GM19099 (cell line): ENCODE measurements around the gene DNAJC9.

Source experiments
- POLR2A ChIP-seq: IDR thresholded peaks from 3 replicates; pipeline ENCODE4 v1.6.1; 2011; ENCODE audit warnings: low read depth; ENCODE audit not compliant: insufficient read length; ENCODE audit errors: extremely low read depth

The DNAJC9 gene, protein sequence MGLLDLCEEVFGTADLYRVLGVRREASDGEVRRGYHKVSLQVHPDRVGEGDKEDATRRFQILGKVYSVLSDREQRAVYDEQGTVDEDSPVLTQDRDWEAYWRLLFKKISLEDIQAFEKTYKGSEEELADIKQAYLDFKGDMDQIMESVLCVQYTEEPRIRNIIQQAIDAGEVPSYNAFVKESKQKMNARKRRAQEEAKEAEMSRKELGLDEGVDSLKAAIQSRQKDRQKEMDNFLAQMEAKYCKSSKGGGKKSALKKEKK

DNA sequence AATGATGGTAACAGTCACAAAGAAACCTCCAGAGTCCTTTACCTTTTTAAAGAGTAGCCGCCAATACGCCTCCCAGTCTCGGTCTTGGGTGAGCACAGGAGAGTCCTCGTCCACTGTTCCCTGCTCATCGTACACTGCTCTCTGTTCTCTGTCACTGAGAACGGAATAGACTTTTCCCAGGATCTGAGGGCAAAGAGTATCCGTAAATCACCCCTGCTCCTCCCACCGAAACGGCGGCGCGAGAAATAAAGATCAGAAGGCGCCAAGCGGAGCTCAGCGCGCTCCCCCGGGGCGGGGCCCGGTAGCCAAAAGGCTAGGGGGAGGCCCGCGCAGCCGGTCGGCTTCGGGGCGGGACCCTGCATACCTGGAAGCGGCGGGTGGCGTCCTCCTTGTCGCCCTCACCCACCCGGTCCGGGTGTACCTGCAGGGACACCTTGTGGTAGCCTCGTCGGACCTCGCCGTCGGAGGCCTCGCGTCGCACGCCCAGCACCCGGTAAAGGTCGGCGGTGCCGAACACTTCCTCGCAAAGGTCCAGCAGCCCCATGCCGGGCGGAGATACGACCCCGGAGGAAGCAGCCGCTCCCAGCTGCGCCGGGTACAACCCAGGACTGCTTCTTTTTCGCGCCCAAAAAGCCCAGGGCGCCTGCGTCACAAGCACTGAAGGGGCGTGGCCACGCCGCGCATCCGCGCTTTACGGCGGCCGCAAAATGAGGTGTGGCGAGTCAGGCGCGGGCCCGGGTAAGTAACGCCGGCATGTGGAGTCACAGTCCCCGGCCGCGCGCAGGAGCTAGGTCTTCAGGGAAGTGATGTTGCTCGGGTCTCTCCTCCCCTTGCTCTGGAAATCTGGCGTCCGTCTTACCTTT is at the start of gene DNAJC9:
Gene DNAJC9, minus strand, starts transcription at position 610 of the 863 bp plus-strand sequence. Its CDS starts 66 bp downstream, at position 544.
- peak; percentile 97 for TF ChIP-seq POLR2A

DNA sequence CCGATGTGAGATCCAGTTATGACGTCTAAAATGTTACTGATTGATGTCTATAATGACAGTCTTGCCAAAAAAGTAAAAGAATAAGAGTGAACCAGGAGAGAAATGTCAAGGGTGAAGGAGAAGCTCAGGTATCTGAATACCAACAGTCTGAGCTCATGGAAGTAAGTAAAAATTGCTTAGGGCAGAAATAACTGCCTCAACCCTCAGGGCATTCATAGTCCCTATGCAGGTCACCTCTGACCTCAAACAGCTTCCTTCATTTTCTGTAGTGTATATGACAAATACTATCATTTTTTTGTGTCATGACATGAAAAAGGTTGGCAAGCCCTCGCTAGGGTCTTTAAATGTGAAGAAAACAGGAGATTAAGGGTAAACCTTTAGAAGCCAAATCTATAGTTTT is 46.4 kb upstream of the DNAJC9 start:
- TF ChIP-seq POLR2A = no peak

DNA sequence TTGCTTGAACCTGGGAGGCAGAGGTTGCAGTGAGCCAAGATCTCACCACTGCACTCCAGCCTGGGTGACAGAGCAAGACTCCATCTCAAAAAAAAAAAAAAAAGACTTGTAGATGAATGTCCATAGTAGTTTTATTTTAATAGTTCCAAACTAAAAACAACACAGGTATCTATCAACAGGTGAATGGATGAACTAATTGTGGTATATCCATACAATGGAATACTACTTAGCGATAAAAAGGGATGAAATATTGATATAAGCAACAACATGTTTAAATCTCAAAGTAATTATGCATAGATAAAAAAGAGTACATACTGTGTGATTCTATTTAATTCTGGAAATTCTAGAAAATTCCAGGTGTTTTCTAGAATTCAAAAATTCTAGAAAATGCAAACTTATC is 42.9 kb upstream of the DNAJC9 start:
- TF ChIP-seq POLR2A = no peak

DNA sequence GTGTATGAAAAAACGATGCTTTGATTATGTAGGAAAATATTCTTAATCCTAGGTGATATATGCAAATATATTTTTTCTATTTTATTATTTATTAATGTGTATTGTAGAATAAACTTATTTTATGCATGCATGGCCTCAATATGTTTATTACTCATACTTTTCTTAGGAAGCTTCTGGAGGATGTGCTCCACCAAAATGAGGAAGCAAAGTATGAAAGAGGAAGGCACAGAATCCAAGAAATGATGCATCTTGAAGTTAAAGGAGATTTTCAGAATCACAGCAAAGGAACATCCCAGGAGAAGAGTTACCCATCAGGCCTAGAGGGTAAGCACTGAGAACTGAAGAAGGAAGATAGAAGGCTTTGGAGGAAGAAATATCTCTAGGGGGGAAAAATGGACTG is 40.4 kb upstream of the DNAJC9 start:
- no peak for TF ChIP-seq POLR2A

DNA sequence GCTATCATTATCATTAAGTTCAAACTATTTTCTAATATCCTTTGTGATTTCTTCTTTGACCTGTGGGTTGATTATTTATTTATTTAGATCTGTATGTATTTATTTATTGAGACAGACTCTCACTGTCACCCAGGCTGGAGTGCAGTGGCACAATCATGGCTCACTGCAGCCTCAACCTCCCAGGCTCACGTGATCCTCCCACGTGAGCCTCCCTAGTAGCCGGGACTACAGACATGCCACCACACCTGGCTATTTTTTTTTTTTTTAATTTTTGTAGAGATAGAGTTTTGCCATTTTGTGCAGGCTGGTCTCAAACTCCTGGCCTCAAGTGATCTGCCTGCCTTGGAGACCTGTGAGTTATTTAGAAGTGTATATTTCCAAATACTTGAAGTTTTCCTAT is 34.0 kb upstream of the DNAJC9 start:
- TF ChIP-seq POLR2A = no peak

DNA sequence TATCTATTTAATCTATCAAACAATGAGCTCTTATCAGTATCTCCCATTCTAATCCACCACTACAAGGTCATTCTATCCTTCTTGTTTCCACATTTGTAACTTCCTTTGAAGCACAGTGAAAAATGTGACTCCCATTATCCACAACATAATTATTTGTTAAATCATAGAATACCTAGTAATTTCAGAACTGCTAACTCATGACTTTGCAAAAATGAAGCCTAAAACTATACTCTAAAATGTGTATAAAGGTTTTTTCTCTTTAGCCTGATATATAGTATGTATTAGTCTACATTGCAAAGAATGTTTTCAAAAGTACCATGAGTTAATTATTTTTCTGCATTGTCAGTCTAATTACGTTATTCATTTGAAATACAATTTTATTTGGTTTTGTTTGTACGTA is 17.4 kb upstream of the DNAJC9 start:
- no peak for TF ChIP-seq POLR2A

DNA sequence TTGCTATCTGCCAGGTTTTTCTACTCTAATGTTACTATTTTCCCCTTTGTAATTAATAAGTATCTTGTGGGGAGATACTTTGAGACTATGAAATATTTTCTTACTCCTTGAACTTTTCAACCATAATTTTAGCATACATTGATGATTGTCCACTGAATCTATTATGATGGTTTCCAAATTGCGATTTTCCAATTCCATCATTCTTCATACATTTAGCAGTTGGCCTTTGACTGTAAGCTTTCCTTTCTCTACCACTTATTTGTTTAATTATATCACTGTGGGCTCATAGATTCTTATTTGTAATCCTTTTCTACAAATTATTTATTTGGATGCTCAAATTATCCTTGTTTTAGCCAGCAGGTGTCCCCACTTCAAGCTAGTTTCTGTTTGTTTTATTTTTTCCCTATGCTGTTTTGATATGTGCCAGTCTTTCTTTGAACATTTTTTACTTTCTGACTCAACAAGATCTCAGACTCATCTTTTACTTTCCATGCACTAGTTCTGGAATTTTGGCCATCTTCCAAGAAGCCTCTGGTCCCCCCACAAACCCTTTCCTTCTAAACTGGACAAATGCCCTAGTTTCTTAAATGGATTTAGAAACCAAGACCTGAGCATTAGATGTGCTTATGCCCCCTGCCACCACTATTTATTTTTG is 16.8 kb upstream of the DNAJC9 start:
- no peak for TF ChIP-seq POLR2A

DNA sequence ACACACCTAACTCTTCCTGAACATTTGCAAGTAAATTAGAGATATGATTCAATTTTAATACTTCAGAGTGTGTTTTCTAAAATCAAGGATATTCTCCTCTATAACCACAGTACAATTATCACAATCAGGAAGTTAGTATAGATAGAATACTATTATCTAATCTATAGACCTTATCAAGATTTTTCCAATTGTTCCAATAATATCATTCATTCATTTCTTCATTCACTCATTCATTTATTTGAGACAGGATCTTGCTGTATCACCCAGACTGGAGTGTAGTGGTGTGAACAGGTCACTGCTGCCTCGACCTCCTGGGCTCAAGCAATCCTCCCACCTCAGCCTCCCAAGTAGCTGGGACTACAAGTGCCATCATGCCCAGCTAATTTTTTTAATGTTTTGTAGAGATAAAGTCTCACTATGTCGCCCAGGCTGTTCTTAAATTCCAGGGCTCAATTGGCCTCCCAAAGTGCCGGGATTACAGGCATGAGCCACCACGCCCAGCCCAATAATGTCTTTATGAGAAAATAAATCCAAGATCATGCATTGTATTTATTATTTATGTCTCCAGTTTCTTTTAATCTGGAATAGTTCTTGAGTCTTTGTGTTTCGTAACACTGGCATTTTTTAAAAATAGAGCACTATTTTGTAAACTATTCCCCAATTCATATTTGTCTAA is 16.0 kb upstream of the DNAJC9 start:
- TF ChIP-seq POLR2A = no peak

DNA sequence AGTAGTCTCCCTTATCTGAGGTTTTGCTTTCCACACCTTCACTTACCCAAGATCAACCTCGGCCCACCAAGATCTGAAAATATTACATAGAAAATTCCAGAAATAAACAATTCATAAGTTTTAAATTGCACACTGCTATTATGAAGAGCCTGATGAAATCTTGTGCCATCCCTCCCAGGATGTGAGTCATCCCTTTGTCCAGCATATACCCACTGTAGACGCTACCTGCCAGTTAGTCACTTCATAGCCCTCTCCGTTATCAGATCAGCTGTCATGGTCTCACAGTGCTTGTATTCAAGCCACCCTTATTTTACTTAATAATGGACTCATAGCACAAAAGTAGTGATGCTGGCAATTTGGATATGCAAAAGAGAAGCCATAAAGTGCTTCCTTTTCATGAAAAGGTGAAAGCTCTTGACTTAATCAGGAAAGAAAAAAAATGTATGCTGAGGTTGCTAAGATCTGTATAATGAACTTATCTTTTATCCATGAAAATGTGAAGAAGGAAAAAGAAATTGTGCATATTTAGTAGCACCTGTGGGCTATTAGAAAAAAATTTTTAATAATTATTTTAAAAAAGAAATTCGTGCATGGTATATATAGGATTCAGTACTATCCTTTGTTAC is 15.2 kb upstream of the DNAJC9 start:
- no peak for TF ChIP-seq POLR2A

DNA sequence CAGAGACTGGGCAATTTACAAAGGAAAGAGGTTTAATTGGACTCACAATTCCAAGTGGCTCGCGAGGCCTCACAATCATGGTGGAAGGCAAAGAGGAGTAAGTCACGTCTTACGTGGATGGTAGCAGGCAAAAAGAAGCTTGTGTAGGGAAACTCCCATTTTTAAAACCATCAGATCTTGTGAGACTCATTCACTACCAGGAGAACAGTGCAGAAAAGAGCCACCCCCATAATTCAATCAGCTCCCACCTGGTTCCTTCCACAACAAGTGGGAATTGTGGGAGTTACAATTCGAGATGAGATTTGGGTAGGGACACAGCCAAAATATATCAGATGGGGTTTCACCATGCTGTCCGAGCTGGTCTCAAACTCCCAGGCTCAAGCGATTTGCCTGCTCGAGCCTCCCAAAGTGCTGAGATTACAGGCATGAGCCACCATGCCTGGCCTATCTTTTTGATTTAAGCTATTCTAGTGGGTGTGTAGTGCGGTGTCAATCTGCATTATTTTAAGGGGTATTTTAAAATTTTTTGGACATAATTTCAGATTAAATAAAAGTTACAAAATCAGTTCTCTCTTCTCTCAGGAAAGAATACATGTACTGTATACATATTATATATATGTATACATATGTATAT is 14.4 kb upstream of the DNAJC9 start:
- TF ChIP-seq POLR2A = no peak

DNA sequence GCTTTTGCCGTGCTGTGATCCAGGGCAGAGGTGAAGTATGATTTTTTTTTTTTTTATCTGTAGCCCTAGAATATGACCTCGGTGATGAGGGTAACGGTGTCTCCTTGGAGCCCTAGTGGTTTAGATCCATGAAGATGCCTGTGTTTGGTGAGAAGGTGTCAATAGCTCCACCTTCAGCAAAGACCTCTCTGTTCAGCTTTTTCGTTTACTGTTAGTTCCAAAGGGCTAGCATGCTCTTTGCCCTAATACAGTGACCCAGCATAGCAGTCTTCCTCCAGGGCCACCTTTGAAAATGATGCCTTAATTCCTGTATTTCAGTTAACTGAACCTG is 6.1 kb upstream of the DNAJC9 start:
- TF ChIP-seq POLR2A = no peak

DNA sequence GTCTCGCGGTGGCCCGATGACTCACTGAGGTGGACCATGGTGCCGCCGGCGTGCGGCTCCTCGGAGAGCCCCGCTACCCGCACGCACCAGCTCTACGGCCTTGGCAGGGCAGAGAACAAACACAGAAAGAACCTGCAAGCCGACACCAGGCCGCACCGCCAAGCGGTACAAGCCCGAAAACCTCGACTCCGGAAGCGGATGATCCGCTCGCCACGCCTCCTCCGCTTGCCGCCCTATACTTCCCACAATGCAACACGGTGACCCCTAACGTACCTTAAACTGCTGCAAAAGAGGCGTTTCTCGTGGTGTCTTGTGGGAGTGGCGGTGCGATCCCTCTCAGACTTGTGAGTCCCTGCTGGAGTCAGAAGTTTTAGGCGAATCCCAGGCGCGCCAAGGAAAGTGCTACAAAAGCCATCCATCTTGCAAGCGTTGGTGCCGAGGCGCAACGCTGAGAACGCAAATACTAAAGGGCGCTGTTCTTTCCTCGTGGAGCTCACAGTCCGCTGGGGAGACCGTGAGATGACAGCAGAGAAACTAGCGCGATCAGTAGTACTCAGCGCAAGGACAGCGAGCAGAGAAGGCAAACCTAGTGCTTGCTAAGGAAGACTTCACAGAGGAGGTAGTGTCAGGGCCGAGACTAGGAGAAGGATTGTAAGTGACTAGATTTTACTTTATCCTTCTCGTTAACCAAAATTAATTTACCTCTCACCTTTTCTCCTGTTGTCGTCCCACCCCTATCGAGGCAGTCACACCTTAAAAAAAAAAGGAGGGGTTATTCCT is 5.6 kb upstream of the DNAJC9 start, which contains the start of gene MRPS16:
Gene MRPS16, minus strand, starts transcription at position 200 of the 780 bp plus-strand sequence. Its CDS starts 162 bp downstream, at position 38.
- peak; percentile 97 for TF ChIP-seq POLR2A

DNA sequence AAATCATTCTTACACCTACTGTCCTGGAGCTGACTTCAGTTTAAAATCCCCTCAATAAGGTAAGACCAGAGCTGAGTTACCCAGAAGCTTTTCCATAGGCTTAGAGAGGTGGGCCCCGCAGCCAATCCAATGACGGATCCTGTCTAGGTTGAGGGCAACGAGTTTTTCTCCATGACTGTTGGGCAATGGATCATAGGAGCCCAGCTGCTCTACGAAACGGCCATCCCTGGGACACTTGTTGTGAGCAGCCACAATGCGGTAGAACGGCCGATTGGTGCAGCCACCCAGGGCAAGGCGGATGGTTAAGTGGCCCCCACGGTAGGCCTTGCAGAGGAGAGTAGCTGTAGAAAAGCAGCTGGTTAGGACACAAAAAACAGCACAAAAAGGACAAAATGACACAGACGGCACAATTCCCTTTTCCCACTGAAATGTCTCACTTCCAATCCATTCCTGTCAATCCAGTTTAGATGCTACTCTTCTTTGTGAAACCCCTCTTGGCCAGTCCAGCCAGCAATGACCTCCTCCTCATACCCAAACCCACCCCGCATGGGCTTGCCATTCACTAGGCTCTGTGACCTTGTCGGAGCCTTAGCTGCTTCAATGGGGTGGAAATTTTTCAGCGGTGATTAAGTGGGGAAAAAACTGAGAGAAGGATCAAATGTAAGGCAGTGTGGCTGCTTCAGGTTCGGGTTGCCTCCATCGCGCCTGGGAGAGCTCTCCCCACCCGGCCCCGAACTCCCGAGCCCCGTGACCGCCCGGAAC is 4.8 kb upstream of the DNAJC9 start:
- no peak for TF ChIP-seq POLR2A
